Endodermal cell (in vitro differentiated cells): ENCODE results near the gene TNP2. TPM values are rescaled to one million over a fixed set of nuclear protein-coding genes. Genes with fewer than 3 reads are reported as not detected.

Experiments
- DNase-seq: peaks from one replicate; pipeline ENCODE4 v3.0.0-alpha.2; 2017
- H3K27ac ChIP-seq: 2 replicates; pipeline ENCODE4 v1.5.1; 2013; ENCODE audit warnings: mild to moderate bottlenecking, low read depth, low read length, moderate library complexity
- H3K27me3 ChIP-seq: 2 replicates; pipeline ENCODE4 v1.6.1; 2013; ENCODE audit warnings: mild to moderate bottlenecking, low read length, moderate library complexity; ENCODE audit not compliant: insufficient read depth, control insufficient read depth, poor library complexity, severe bottlenecking
- H3K36me3 ChIP-seq: 2 replicates; pipeline ENCODE4 v1.7.0; 2013; ENCODE audit warnings: mild to moderate bottlenecking, low read length, moderate library complexity; ENCODE audit not compliant: control insufficient read depth, insufficient read depth
- H3K4me1 ChIP-seq: one replicate; pipeline ENCODE4 v1.7.0; 2013; ENCODE audit warnings: low read length; ENCODE audit not compliant: control insufficient read depth, insufficient read depth
- H3K4me3 ChIP-seq: 2 replicates; pipeline ENCODE4 v1.5.1; 2013; ENCODE audit warnings: mild to moderate bottlenecking, low read length, moderate library complexity
- H3K9ac ChIP-seq: 2 replicates; pipeline ENCODE4 v1.6.1; 2013; ENCODE audit warnings: mild to moderate bottlenecking, low read length, moderate library complexity; ENCODE audit not compliant: poor library complexity, severe bottlenecking; ENCODE audit errors: extremely low read depth
- H3K9me3 ChIP-seq: 2 replicates; pipeline ENCODE4 v1.6.1; 2013; ENCODE audit warnings: mild to moderate bottlenecking, low read length, moderate library complexity; ENCODE audit not compliant: control insufficient read depth
- H3K27ac Mint-ChIP-seq: 2 replicates; pipeline ENCODE4 v1.8.0; 2020; ENCODE audit warnings: mixed read lengths
- H3K27me3 Mint-ChIP-seq: 2 replicates; pipeline ENCODE4 v1.8.0; 2021; ENCODE audit warnings: mild to moderate bottlenecking, mixed read lengths; ENCODE audit not compliant: insufficient read depth
- H3K36me3 Mint-ChIP-seq: 2 replicates; pipeline ENCODE4 v1.8.0; 2020; ENCODE audit warnings: low read depth, mixed read lengths
- H3K4me1 Mint-ChIP-seq: 2 replicates; pipeline ENCODE4 v1.8.0; 2020; ENCODE audit warnings: mixed read lengths
- H3K4me3 Mint-ChIP-seq: 2 replicates; pipeline ENCODE4 v1.8.0; 2020; ENCODE audit warnings: mild to moderate bottlenecking, moderate library complexity, mixed read lengths
- H3K9me3 Mint-ChIP-seq: 2 replicates; pipeline ENCODE4 v1.8.0; 2020; ENCODE audit warnings: mild to moderate bottlenecking, mixed read lengths
- WGBS, 2 experiments: methylation state at CpG; one replicate each; pipeline versions ENCODE4 v1.1.5 to v1.1.7; 2013; ENCODE audit warnings: missing lambda C conversion rate in 2 of 2, mixed read lengths in 1 of 2; ENCODE audit not compliant: insufficient coverage in 1 of 2, insufficient read length in 1 of 2; 5-methylcytosine and 5-hydroxymethylcytosine counted together
- total RNA-seq, 2 donors: library from RNA; stranded (reverse); fragmentation: NEBNext Ultra II Directional in 1 of 2; extraction: Animal tissue kit (Norgen Biotek cat#: 25700) in 1 of 2; gene quantifications; 2 replicates in 1 of 2; 3 replicates in 1 of 2; pipeline ENCODE4 v1.2.1, GENCODE V29; 2021
- TF ChIP-seq, protein P1 (sequence below): fragments of 200-600 bp; sonication (generic); conservative IDR thresholded peaks from 2 replicates; pipeline ENCODE4 v1.5.0; 2021; ENCODE audit warnings: antibody characterized with exemption, mild to moderate bottlenecking

Gene TNP2
- total RNA-seq, 2 donors from 2014 or later: not detected

DNA sequence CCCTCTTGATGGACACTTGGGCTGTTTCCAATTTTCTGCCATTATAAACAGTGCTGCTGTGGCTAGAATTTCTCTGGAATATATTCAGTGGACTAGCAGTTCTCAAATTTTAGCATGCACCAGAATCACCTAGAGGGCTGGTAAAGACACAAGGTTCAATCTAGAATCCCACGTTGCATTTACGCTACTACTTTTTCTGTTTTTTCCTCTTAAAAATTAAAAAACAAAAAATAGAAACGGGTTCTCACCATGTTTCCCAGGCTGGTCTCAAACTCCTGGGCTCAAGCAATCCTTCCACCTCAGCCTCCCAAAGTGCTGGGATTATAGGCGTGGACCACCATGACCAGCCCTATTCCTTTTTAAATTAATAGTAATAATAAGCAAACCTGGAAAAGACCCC is 26.5 kb upstream of the TNP2 start:
- DNase-seq: no peak
- Histone ChIP-seq H3K4me3 (no peak overlapping the region), H3K9ac (no peak overlapping the region), H3K36me3 (no peaks in the 10 kb centered on the region), H3K4me1 (peaks cover 10% of the 10 kb centered on the region), H3K9me3 (no peaks in the 10 kb centered on the region), H3K27ac (no peak overlapping the region), H3K27me3 (no peaks in the 10 kb centered on the region)
- 76 to 91% methylated on average over 3 to 4 of the region's 4 CpGs for WGBS, 2 experiments
- Mint-ChIP-seq H3K4me3 (no peak overlapping the region), H3K27me3 (no peaks in the 10 kb centered on the region), H3K36me3 (no peaks in the 10 kb centered on the region), H3K9me3 (no peaks in the 10 kb centered on the region), H3K4me1 (peaks cover 22% of the 10 kb centered on the region), H3K27ac (no peak overlapping the region)
- TF ChIP-seq, protein P1, sequence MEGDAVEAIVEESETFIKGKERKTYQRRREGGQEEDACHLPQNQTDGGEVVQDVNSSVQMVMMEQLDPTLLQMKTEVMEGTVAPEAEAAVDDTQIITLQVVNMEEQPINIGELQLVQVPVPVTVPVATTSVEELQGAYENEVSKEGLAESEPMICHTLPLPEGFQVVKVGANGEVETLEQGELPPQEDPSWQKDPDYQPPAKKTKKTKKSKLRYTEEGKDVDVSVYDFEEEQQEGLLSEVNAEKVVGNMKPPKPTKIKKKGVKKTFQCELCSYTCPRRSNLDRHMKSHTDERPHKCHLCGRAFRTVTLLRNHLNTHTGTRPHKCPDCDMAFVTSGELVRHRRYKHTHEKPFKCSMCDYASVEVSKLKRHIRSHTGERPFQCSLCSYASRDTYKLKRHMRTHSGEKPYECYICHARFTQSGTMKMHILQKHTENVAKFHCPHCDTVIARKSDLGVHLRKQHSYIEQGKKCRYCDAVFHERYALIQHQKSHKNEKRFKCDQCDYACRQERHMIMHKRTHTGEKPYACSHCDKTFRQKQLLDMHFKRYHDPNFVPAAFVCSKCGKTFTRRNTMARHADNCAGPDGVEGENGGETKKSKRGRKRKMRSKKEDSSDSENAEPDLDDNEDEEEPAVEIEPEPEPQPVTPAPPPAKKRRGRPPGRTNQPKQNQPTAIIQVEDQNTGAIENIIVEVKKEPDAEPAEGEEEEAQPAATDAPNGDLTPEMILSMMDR: no peak

DNA sequence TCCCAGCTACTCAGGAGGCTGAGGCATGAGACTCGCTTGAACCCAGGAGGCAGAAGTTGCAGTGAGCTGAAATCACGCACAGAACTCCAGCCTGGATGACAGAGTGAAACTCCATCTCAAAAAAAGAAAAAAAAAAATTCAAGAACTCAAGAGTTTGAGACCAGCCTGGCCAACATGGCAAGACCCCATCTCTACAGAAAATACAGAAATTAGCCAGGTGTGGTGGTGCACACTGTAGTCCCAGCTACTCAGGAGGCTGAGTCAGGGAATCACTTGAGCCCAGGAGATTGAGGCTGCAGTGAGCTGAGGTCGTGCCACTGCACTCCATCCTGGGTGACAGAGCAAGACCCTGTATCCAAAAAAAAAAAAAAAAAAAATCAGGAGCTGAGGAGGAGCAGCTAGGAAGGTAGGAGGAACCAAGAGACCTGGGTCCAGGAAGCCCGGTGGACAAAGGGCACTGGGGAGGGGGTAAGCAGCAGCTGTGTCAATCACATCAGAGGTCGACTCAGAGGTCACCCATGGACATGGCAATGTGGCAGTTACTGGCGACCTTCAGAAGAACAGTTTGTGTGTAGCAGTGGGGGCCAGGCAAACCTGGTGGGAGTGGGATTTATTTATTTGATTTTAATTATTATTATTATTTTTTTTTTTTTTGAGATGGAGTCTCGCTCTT is 23.1 kb upstream of the TNP2 start:
- Mint-ChIP-seq H3K9me3 (no peaks in the 10 kb centered on the region), H3K36me3 (no peaks in the 10 kb centered on the region), H3K4me1 (peaks cover 10% of the 10 kb centered on the region), H3K27ac (no peak overlapping the region), H3K4me3 (no peak overlapping the region), H3K27me3 (no peaks in the 10 kb centered on the region)
- Histone ChIP-seq H3K4me1 (peaks cover 3% of the 10 kb centered on the region), H3K36me3 (no peaks in the 10 kb centered on the region), H3K4me3 (no peak overlapping the region), H3K9ac (no peak overlapping the region), H3K27me3 (no peaks in the 10 kb centered on the region), H3K27ac (no peak overlapping the region), H3K9me3 (no peaks in the 10 kb centered on the region)
- WGBS, 2 experiments: 92 to 98% methylated on average over 5 to 7 of the region's 7 CpGs
- DNase-seq: no peak
- TF ChIP-seq, protein P1: no peak

DNA sequence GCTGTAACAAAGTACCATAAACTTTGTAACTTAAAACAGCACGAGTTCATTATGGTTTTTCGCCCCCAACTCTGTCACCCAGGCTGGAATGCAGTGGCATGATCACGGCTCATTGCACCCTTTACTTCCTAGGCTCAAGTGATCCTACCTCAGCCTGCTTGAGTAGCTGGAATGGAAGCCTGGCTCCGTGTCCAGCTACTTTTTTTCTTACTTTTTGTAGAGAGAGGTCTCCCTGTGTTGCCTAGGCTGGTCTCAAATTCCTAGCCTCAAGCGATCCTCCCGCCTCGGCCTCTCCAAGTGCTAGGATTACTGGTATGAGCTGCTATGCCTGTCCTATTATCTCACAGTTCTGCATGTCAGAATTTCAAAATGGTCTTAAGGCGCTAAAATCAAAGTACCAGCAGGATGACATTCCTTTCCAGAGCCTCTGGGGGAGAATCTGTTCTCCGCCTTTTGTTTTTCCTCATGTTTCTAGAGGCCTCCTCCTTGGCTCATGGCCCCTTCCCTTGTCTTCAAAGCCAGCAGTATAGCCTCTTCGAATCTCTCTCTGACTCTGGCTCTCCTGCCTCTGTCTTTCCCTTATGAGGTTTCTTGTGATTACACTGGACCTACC is 22.1 kb upstream of the TNP2 start:
- no peak for DNase-seq
- no peak overlapping the region for H3K4me3 Mint-ChIP-seq
- Histone ChIP-seq H3K4me1 (no peaks in the 10 kb centered on the region), H3K9ac (no peak overlapping the region), H3K4me3 (no peak overlapping the region), H3K27me3 (no peaks in the 10 kb centered on the region), H3K27ac (no peak overlapping the region), H3K9me3 (no peaks in the 10 kb centered on the region), H3K36me3 (no peaks in the 10 kb centered on the region)
- TF ChIP-seq, protein P1: no peak
- no peaks in the 10 kb centered on the region for H3K36me3 Mint-ChIP-seq
- no peak overlapping the region for H3K27ac Mint-ChIP-seq
- H3K27me3 Mint-ChIP-seq: no peaks in the 10 kb centered on the region
- H3K4me1 Mint-ChIP-seq: peaks cover under 1% of the 10 kb centered on the region
- 61 to 75% methylated on average over 10 of the region's 10 CpGs for WGBS, 2 experiments
- H3K9me3 Mint-ChIP-seq: no peaks in the 10 kb centered on the region
